Measurements from ENCODE around the gene ARAP2. TPM values are rescaled to one million over a fixed set of nuclear protein-coding genes. Genes with fewer than 3 reads are reported as not detected.

ARAP2 gene
- total RNA-seq, 2 donors from 2014 or later, result 82.4 to 104 TPM

DNA sequence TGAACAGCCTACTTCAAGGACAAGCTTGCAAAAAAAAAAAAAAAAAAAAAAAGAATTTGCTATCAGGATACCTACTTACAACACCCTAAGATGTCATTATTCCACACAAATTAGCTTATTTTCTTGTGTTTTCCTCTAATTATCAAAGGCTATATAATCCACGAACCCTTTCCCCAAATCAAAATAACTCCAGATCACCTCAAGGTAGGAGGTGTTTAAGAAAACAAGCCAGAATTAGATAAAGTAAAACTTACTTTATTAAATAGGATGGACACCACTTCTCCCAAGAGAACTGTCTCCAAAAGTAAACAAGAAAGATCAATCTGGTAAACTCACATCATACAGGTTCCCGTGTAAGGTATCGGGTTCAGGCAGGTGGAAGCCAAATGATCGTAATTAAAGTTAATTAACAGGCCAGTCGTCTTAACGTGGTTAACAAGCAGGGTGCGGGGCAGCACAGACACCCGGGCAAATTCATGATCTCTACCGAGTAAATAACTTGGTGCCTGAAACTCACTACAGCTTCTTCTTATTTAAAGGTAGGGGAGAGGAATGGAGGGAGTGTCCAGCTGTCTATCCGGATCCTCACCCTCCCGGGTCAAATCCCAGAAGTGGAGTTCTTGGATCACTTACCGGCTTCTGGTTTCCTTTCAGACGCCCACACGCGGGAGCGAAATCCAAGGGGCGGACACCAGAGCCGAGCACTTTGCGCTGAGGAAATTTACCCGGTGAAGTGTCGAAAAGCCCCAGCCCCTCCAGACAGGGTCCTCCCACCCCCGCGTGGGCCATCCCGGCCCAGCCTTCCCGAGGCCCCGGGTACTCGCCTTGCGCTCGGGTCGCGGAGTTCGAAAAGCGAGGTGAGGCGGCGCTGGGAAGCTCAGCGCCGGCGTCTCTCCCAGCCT, 708 bp downstream of the ARAP2 start:
- Mint-ChIP-seq H3K4me3 (peak overlapping the region; percentile 93), H3K4me1 (peaks cover 42% of the 10 kb centered on the region), H3K36me3 (ENCODE audit: low read depth) (peaks cover 2% of the 10 kb centered on the region), H3K27me3 (no peaks in the 10 kb centered on the region), H3K27ac (peak overlapping the region; percentile 97)
- peak; percentile 50 for ATAC-seq
- H3K9me3 ChIP-seq (ENCODE audit: control insufficient read depth, low read length, poor library complexity, severe bottlenecking), result no peaks in the 10 kb centered on the region
- peak in 1 of 3 donors; percentile 13 for DNase-seq

DNA sequence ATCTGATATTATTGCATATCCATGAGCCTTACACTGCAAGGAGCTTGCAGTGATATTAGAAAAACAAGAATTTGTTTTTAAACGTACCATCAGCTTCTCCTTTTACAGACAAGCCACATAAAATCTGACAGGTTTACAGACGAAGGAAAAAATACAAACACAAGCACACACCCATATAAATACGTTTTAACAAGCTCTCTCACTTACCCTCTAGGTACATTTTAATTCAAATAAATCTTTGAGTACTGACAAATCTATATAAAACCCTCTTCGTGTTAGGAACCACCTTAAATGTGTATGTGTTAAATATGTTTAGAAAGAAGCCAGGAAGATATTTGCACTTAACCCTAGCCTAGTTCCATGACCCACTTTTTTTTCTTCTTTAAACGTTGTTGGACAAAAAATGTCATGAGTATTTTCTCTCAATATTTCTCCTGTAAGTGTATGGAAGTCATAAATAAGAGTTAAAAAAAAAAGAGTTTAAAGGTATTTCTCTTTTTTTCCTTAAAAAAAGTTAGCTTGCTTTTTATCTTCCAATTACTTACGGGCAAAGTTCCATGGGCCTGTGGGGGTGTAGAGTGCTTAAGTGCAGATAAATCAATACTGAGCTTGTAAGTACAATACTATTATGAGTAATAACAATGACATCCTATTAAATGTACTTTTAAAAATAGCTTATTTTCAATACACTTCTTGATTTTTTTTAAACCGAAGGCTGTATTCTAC, 1.5 kb downstream of the ARAP2 start:
- H3K9me3 ChIP-seq (ENCODE audit: control insufficient read depth, low read length, poor library complexity, severe bottlenecking), result no peaks in the 10 kb centered on the region
- peak overlapping the region; percentile 93 for H3K4me3 Mint-ChIP-seq
- H3K27me3 Mint-ChIP-seq, result no peaks in the 10 kb centered on the region
- H3K27ac Mint-ChIP-seq, result peak overlapping the region; percentile 97
- peaks cover 4% of the 10 kb centered on the region for H3K36me3 Mint-ChIP-seq (ENCODE audit: low read depth)
- ATAC-seq, result no peak
- no peak for DNase-seq
- H3K4me1 Mint-ChIP-seq, result peaks cover 46% of the 10 kb centered on the region

DNA sequence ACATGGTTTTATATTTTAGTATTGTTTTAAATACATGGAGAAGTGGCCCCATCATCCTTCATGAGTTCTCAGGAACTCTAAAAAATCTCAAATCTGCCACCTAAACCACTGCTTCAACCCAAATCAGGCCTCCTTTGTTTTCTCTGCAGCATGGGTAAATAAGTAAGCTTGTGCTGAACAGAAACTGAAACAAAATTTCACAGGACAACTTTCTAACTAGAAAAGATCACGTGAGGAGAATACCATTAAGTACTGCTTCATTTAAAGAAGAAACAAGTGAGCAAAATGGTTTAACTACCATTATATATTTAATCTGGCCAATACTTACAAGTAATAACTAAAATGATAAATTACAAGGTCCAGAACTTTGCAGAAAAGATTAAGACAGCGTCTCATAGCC, 2.5 kb downstream of the ARAP2 start:
- Mint-ChIP-seq H3K36me3 (ENCODE audit: low read depth) (peaks cover 4% of the 10 kb centered on the region), H3K27me3 (no peaks in the 10 kb centered on the region), H3K4me3 (peak overlapping the region; percentile 93), H3K4me1 (peaks cover 46% of the 10 kb centered on the region), H3K27ac (peak overlapping the region; percentile 97)
- ATAC-seq, result peak; percentile 45
- DNase-seq, result no peak
- no peaks in the 10 kb centered on the region for H3K9me3 ChIP-seq (ENCODE audit: control insufficient read depth, low read length, poor library complexity, severe bottlenecking)

DNA sequence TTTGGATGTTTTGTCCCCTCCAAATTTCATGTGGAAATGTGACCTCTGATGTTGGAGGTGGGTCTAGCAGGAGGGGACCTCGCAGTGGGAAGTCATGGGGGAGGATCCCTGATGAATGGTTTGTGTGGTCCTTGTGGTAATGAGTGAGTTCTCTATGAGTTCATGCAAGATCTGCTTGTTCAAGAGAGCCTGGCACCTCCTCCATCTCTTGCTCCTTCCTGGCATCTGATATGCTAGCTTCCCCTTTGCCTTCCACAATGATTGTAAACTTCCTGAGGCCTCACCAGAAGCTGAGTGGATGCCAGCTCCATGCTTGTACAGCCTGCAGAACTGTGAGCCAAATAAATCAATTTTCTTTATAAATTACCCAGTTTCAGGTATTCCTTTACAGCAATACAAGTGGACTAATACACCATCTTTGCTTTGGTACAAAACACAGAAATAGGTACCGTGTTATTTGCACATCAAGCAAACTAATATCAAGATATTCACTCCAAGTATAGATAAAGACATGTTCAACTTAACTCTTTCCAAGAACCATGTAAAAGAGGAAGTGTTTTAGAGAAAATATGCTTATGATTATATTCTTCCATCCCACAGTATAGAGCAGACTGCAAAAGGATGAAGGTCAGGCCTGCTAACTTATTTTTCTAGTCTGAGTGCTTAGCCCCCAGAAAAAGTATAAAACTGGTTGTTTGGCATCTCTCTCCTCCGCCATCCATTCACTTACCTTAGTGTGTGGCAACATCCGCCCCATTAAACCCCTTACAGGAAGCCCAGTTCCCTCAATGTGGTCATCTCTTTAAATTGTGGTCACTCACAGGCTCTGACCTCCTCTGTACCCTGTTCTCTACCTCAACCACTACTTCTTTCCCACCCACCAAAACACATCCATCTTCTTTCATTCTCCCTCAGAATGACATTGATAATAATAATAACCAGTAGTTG, 6.7 kb downstream of the ARAP2 start:
- H3K27ac Mint-ChIP-seq, result no peak overlapping the region
- H3K4me1 Mint-ChIP-seq, result peaks cover 59% of the 10 kb centered on the region
- DNase-seq, result no peak
- peak overlapping the region; percentile 16 for H3K4me3 Mint-ChIP-seq
- H3K36me3 Mint-ChIP-seq (ENCODE audit: low read depth), result peaks cover 12% of the 10 kb centered on the region
- H3K27me3 Mint-ChIP-seq, result no peaks in the 10 kb centered on the region
- no peak for ATAC-seq
- no peaks in the 10 kb centered on the region for H3K9me3 ChIP-seq (ENCODE audit: control insufficient read depth, low read length, poor library complexity, severe bottlenecking)

DNA sequence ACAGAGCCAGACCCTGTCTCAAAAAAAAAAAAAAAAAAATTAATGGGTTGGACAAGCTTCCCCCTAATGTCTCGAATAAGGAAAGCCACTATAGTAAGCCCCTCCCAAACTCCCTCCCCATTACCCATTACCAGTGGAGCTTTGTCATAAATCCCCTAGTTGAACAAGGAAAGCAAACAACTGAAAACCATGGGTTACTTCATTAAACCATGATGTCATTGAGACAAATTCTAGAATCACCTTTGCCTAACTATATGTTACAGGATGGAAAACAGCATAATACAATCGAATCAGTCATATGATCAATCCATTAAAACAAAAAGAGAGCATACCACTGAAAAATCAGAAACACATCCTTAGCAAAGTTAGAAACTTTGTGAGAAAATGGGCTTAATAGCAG, 8.2 kb downstream of the ARAP2 start:
- H3K27ac Mint-ChIP-seq, result no peak overlapping the region
- ATAC-seq (no peak), DNase-seq (no peak)
- no peaks in the 10 kb centered on the region for H3K9me3 ChIP-seq (ENCODE audit: control insufficient read depth, low read length, poor library complexity, severe bottlenecking)
- peaks cover 12% of the 10 kb centered on the region for H3K36me3 Mint-ChIP-seq (ENCODE audit: low read depth)
- H3K4me1 Mint-ChIP-seq, result peaks cover 59% of the 10 kb centered on the region
- no peaks in the 10 kb centered on the region for H3K27me3 Mint-ChIP-seq
- no peak overlapping the region for H3K4me3 Mint-ChIP-seq

DNA sequence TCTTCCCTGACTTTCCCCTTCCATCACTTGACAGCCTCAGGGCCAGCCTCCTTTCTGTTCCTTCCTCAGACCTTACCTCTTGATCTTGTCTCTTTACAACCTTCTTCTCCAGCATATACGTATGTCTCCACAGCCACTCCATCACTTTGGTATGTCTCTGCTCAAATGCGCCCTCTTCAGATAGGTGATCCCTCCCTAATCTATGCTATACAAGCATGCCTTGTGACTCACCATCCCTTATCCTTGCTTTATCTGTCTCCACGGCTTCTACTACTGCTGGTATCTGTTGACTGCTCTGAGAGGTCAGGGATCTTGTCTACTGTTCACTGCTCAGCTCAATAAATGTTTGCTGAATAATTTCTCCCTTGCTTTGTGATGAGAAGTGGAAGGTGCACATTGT, 9.0 kb downstream of the ARAP2 start:
- Mint-ChIP-seq H3K27me3 (no peaks in the 10 kb centered on the region), H3K36me3 (ENCODE audit: low read depth) (peaks cover 12% of the 10 kb centered on the region), H3K4me3 (no peak overlapping the region), H3K4me1 (peaks cover 60% of the 10 kb centered on the region), H3K27ac (peak overlapping the region; percentile 1)
- DNase-seq (no peak), ATAC-seq (peak; percentile 36)
- no peaks in the 10 kb centered on the region for H3K9me3 ChIP-seq (ENCODE audit: control insufficient read depth, low read length, poor library complexity, severe bottlenecking)

DNA sequence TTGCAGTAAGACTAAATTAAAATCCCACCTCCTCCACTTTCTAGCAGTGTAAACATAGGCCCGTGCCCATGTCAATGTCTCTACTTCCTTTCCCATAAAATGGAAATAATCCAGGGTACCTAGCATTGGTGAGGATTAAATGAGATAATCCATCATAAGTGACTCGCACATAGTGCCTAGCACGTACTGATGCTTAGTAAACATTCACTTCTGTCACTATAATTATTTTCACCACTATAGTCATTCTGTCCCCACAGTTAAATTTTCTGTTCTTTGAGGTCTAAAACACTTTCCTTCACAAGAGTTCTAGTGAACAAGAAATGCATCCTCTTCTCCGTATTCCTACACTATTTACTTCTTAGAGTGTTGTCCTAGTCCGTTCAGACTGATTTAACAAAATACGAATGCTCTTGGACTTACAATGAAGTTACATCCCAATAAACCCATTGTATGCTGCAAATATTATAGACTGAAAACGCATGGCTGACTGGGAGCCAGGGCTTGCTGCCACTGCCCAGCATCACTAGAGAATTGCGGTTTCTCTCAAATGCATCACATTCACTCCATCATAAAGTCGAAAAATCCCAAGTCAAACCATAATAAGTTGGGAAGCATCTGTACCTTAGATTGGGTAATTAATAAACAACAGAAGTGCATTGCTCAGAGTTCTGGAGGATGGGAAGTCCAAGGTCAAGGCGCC, 10.6 kb downstream of the ARAP2 start:
- H3K27me3 Mint-ChIP-seq, result no peaks in the 10 kb centered on the region
- H3K4me3 Mint-ChIP-seq, result no peak overlapping the region
- no peaks in the 10 kb centered on the region for H3K9me3 ChIP-seq (ENCODE audit: control insufficient read depth, low read length, poor library complexity, severe bottlenecking)
- peaks cover 51% of the 10 kb centered on the region for H3K4me1 Mint-ChIP-seq
- peaks cover 11% of the 10 kb centered on the region for H3K36me3 Mint-ChIP-seq (ENCODE audit: low read depth)
- ATAC-seq (no peak), DNase-seq (no peak)
- H3K27ac Mint-ChIP-seq, result no peak overlapping the region

DNA sequence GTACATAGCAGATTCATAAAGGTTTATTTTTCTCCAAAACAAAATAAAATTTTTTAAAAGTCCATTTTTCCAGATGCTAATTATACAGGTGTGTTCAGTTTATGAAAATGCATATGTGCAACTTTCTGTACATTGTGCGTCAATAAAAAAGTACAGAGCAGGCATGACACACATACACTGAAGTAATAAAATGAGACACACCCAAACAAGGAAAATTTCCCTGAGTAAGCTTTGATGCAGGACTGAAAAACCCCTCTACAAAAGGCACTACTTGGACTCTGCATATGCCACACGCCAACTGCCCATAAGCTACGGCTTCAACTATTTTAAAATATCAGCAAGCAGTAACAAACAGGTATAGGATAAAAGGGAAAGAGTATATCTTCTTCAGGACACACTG, 13.8 kb downstream of the ARAP2 start:
- Mint-ChIP-seq H3K36me3 (ENCODE audit: low read depth) (peaks cover 11% of the 10 kb centered on the region), H3K4me3 (no peak overlapping the region), H3K4me1 (peaks cover 59% of the 10 kb centered on the region), H3K27ac (peak overlapping the region; percentile 81), H3K27me3 (no peaks in the 10 kb centered on the region)
- H3K9me3 ChIP-seq (ENCODE audit: control insufficient read depth, low read length, poor library complexity, severe bottlenecking), result no peaks in the 10 kb centered on the region
- DNase-seq (no peak), ATAC-seq (peak; percentile 49)

DNA sequence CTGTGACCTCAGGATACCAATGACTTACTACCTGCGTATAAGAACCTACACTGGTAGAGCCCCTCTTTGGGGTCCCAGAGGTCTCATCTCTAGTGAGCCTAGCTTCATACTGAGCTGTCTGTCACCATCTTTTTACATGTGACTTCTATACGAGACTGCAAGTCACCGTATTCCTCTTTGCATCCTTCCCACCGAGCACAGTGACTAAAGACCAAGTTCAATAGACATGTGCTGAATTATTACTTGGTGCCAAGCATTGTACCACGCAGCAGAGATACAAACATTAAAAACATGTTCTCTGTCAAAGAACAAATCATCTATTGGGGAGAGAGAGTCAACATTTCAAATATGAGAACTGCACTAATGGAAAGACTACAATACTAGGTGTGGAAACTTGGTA, 16.4 kb downstream of the ARAP2 start:
- DNase-seq, result no peak
- no peaks in the 10 kb centered on the region for H3K9me3 ChIP-seq (ENCODE audit: control insufficient read depth, low read length, poor library complexity, severe bottlenecking)
- Mint-ChIP-seq H3K4me1 (peaks cover 50% of the 10 kb centered on the region), H3K27ac (peak overlapping the region; percentile 14), H3K36me3 (ENCODE audit: low read depth) (peaks cover 3% of the 10 kb centered on the region), H3K27me3 (no peaks in the 10 kb centered on the region), H3K4me3 (no peak overlapping the region)
- ATAC-seq, result no peak

DNA sequence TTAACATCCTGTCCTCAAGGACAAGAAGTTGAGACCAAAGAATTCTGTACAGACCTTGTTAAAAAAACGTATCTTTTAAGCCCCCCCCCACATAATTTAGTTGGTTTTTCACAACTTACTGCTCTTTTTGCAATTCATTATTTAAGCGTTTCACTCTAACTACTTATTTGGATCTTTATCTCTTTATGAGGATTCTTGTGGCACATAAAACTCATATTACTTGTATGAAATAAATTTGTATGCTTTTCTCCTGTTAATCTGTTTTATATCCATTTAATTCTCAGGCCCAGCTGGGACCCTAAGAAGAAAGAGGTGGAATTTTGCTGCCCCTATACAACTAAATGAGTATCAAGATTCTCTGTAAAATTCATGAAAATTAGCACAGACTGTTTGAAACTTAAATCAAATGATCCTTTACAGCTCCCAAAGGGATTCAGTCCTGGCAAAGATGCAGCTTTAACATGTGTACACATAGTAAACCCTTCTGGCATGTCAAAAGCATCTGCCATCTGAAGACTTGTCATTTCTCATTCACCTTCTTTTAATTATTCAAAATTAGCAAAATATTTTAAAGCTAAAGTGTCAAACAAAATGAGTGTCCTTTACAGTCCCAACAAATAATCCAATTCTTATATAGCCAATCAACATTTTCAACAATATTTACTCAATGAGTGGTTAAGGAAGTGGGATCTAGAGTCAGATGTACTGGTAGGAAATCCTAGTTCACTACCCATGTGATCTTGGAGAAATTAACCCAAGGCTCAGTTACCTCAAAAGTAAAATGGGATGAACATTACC, 17.7 kb downstream of the ARAP2 start:
- no peak for DNase-seq
- Mint-ChIP-seq H3K4me1 (peaks cover 51% of the 10 kb centered on the region), H3K4me3 (no peak overlapping the region), H3K27me3 (no peaks in the 10 kb centered on the region), H3K27ac (peak overlapping the region; percentile 87), H3K36me3 (ENCODE audit: low read depth) (peaks cover 3% of the 10 kb centered on the region)
- H3K9me3 ChIP-seq (ENCODE audit: control insufficient read depth, low read length, poor library complexity, severe bottlenecking), result no peaks in the 10 kb centered on the region
- no peak for ATAC-seq

DNA sequence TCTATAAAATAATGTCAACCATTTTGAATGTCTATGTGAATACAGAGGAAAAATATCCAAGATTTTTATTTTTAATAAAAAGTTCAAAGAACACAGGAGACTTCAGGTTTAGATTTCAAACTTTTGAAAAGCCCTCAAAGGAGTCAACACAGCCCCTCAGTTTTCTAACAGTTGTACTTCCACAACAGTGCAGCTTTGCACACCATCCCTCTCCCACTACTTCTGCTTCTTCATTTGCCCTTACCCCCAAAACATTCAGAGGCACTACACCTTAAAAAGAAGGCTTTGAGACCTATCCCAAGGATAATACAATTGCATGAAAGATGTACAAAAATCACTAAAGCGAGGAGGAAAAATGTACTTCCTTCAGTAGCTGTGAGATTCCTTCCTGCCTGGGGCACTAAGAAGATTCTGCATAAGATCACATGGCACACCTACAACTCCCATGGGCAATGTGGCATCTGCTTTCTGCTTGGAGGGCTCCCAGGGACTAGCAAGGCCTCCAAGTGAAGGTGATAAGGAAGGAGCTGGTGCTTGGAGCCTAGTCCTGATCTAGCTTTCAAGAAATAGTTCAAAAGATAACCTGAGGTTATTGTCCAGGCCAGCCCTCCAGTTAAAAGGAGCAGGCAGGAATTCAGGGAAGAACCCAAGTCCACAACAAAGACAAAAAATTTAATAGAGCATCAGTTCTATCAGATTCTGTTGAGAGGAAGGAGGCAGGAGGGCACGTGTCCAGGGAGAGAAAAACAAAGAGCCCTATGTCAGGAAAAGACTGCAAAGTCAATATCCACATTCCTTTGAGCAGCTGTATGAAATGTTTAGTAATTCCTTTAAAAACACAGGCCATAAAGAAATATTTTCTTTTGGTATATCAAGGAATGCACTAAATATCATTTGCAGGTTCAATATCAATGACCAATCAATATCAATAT, 19.1 kb downstream of the ARAP2 start:
- H3K9me3 ChIP-seq (ENCODE audit: control insufficient read depth, low read length, poor library complexity, severe bottlenecking), result no peaks in the 10 kb centered on the region
- no peaks in the 10 kb centered on the region for H3K27me3 Mint-ChIP-seq
- peak overlapping the region; percentile 70 for H3K4me3 Mint-ChIP-seq
- DNase-seq, result no peak
- ATAC-seq, result no peak
- H3K4me1 Mint-ChIP-seq, result peaks cover 46% of the 10 kb centered on the region
- H3K36me3 Mint-ChIP-seq (ENCODE audit: low read depth), result peaks cover 3% of the 10 kb centered on the region
- H3K27ac Mint-ChIP-seq, result peak overlapping the region; percentile 87

Measured in T-helper 17 cell (primary cell).